Measurements from ENCODE around the gene GALK2.
"Not testable (repeated sequence)": the region's sequence is repeated elsewhere in the genome, so short reads cannot be mapped to it uniquely, and the experiment has no call there.

GALK2 gene

GRCh38 chr15:49223536-49224274 lies 53.7 kb downstream of the GALK2 start:
- DNase-seq (ENCODE audit: low read depth in 2 of 2), result no peak

- no peak for DNase-seq (ENCODE audit: low read depth in 2 of 2)
Measured at GRCh38 chr15:49225572-49226281, 55.7 kb downstream of the GALK2 start.

GRCh38 chr15:49227602-49228001 lies 57.6 kb downstream of the GALK2 start:
- DNase-seq (ENCODE audit: low read depth in 2 of 2), result no peak

GRCh38 chr15:49229922-49230321 lies 59.9 kb downstream of the GALK2 start:
- no peak for DNase-seq (ENCODE audit: low read depth in 2 of 2)

GRCh38 chr15:49232236-49232806 lies 62.3 kb downstream of the GALK2 start:
- DNase-seq (ENCODE audit: low read depth in 2 of 2), result no peak

GRCh38 chr15:49235446-49236124 lies 65.5 kb downstream of the GALK2 start:
- DNase-seq (ENCODE audit: low read depth in 2 of 2), result peak in 1 of 2 donors; percentile 11

- DNase-seq (ENCODE audit: low read depth in 2 of 2), result no peak
Measured at GRCh38 chr15:49236869-49237268, 66.8 kb downstream of the GALK2 start.

GRCh38 chr15:49238342-49238741 lies 68.3 kb downstream of the GALK2 start:
- DNase-seq (ENCODE audit: low read depth in 2 of 2), result no peak

- no peak for DNase-seq (ENCODE audit: low read depth in 2 of 2)
Measured at GRCh38 chr15:49239105-49239504, 69.1 kb downstream of the GALK2 start.

- DNase-seq (ENCODE audit: low read depth in 2 of 2), result no peak
Measured at GRCh38 chr15:49242820-49243219, 72.8 kb downstream of the GALK2 start.

- no peak for DNase-seq (ENCODE audit: low read depth in 2 of 2)
Measured at GRCh38 chr15:49247556-49248110, 77.6 kb downstream of the GALK2 start.

GRCh38 chr15:49248291-49248690 lies 78.2 kb downstream of the GALK2 start:
- DNase-seq (ENCODE audit: low read depth in 2 of 2), result no peak

GRCh38 chr15:49255966-49256759 lies 86.1 kb downstream of the GALK2 start:
- no peak for DNase-seq (ENCODE audit: low read depth in 2 of 2)

- DNase-seq (ENCODE audit: low read depth in 2 of 2), result not testable (repeated sequence)
Measured at GRCh38 chr15:49265117-49265516, 95.1 kb downstream of the GALK2 start.

GRCh38 chr15:49265911-49266310 lies 95.9 kb downstream of the GALK2 start:
- DNase-seq (ENCODE audit: low read depth in 2 of 2), result no peak

- DNase-seq (ENCODE audit: low read depth in 2 of 2), result no peak
Measured at GRCh38 chr15:49270541-49271421, 100.7 kb downstream of the GALK2 start.

GRCh38 chr15:49273734-49274318 lies 103.8 kb downstream of the GALK2 start:
- no peak for DNase-seq (ENCODE audit: low read depth in 2 of 2)

GRCh38 chr15:49278751-49279150 lies 108.7 kb downstream of the GALK2 start:
- DNase-seq (ENCODE audit: low read depth in 2 of 2), result no peak

- no peak for DNase-seq (ENCODE audit: low read depth in 2 of 2)
Measured at GRCh38 chr15:49279521-49280456, 109.7 kb downstream of the GALK2 start.
